ENCODE measurements around the gene SMG7. TPM values are rescaled to one million over a fixed set of nuclear protein-coding genes. Genes with fewer than 3 reads are reported as not detected.

The SMG7 gene
- total RNA-seq, 2 experiments from 2014 or later, result 35.2 to 39.1 TPM

DNA sequence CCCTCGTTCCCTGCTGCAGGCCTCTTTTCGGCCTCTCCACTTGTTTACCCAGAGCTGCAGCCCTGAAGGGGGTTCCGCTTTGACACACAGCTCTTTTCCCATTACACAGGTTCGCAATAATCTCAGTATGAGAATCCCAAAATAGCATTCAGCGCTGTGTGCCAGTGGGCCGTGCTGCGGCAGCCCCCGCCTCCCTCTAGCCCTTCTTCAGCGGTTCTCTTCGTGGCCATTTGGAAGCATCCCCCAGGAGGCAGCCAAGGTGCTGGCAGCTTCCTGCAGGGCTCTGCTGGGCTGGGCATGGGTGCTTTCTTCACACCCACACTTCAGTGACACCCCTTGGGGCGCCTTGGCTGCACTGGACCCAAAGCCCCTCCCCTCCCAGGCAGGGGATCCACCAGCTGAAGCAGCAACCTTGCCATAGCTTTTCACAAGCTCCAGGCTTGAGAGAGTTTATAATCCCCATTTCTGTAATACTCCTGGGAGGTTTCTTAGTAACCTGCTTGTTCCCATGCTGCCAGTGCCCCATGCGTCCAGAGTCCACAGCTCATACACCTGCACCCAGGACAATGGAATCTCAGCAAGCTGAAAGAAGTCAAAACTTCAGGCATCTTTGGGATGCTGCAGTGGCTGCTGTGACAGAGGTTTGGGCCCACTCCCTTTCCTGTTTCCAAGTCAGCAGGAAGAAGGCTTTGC, 109.9 kb downstream of the SMG7 start:
- DNase-seq (no peak), ATAC-seq (ENCODE audit: poor library complexity) (no peak)
- Histone ChIP-seq H3K9me3 (ENCODE audit: control insufficient read depth in 1 of 2, insufficient read depth in 1 of 2, low read length in 2 of 2) (no peaks in the 10 kb centered on the region), H3K4me3 (ENCODE audit: low read length) (no peak overlapping the region), H3K36me3 (ENCODE audit: insufficient read depth, low read length) (no peaks in the 10 kb centered on the region), H3K27me3 (ENCODE audit: control insufficient read depth in 1 of 2, insufficient read depth in 2 of 2, low read length in 2 of 2) (no peaks in the 10 kb centered on the region), H3K4me1 (ENCODE audit: insufficient read depth, low read length) (peaks cover 9% of the 10 kb centered on the region), H3K27ac (ENCODE audit: low read depth in 1 of 2, low read length in 2 of 2) (no peak overlapping the region)
- Mint-ChIP-seq H3K36me3 (ENCODE audit: low read depth) (no peaks in the 10 kb centered on the region), H3K4me1 (ENCODE audit: low read depth) (peaks cover 10% of the 10 kb centered on the region), H3K27ac (no peak overlapping the region), H3K27me3 (no peaks in the 10 kb centered on the region), H3K4me3 (no peak overlapping the region), H3K9me3 (no peaks in the 10 kb centered on the region)
- ChIA-PET POLR2A (no interaction called here), CTCF (no interaction called here)
- intact Hi-C loops (cut with DNase I, micrococcal nuclease), result loop anchor here in 1 of 2 experiments (5.0 kb wide), 1 partner anchor 1780 kb away; no protein-coding TSS in a partner anchor
- TF ChIP-seq, protein P1, sequence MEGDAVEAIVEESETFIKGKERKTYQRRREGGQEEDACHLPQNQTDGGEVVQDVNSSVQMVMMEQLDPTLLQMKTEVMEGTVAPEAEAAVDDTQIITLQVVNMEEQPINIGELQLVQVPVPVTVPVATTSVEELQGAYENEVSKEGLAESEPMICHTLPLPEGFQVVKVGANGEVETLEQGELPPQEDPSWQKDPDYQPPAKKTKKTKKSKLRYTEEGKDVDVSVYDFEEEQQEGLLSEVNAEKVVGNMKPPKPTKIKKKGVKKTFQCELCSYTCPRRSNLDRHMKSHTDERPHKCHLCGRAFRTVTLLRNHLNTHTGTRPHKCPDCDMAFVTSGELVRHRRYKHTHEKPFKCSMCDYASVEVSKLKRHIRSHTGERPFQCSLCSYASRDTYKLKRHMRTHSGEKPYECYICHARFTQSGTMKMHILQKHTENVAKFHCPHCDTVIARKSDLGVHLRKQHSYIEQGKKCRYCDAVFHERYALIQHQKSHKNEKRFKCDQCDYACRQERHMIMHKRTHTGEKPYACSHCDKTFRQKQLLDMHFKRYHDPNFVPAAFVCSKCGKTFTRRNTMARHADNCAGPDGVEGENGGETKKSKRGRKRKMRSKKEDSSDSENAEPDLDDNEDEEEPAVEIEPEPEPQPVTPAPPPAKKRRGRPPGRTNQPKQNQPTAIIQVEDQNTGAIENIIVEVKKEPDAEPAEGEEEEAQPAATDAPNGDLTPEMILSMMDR (IDR thresholded peaks at IDR 0.05), result no peak

DNA sequence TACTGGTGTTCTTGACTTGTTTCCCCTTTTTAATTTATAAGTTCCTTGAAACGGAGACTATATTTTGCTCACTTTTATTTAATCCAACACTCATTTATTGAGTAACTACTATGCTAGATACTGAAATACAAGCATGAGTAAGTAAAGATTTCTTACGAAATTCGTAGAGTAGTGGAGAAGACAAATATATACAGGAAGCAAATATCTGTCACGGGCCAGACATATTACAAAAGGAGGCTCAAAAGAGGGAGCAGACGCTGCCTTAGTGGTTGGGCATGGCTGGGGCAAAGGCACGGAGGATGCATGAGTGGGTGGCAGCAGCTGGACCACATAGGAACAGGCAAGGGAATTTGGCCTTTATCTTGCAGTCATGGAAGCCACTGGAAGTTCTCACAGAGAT, 111.2 kb downstream of the SMG7 start:
- CTCF ChIA-PET, result no interaction called here

DNA sequence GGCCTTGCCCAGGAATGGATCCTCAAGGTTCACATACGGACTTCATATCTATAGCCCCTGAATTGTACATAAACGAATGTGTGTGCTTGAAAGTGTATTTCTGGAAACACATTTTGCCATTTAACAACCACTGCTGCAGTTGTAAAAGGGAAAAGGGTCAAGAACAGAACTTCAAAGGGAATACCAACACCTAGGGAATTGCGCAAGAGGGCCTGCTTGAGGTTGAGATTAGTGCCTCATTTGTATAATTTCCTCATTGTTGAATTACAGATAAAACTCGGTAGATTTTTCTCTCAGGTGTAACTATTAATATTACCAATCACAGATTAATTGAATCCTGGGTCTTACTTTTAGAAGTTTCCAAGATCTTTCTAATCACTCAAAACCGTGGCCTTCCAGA, 111.8 kb downstream of the SMG7 start:
- Histone ChIP-seq H3K27me3 (ENCODE audit: control insufficient read depth in 1 of 2, insufficient read depth in 2 of 2, low read length in 2 of 2) (no peaks in the 10 kb centered on the region), H3K9me3 (ENCODE audit: control insufficient read depth in 1 of 2, insufficient read depth in 1 of 2, low read length in 2 of 2) (no peaks in the 10 kb centered on the region), H3K4me3 (ENCODE audit: low read length) (no peak overlapping the region), H3K4me1 (ENCODE audit: insufficient read depth, low read length) (peaks cover 16% of the 10 kb centered on the region), H3K36me3 (ENCODE audit: insufficient read depth, low read length) (no peaks in the 10 kb centered on the region), H3K27ac (ENCODE audit: low read depth in 1 of 2, low read length in 2 of 2) (no peak overlapping the region)
- DNase-seq (no peak), ATAC-seq (ENCODE audit: poor library complexity) (no peak)
- TF ChIP-seq, protein P1 (IDR thresholded peaks at IDR 0.05), result no peak
- H3K27me3 Mint-ChIP-seq, result no peaks in the 10 kb centered on the region
- ChIA-PET POLR2A (no interaction called here), CTCF (no interaction called here)
- H3K4me1 Mint-ChIP-seq (ENCODE audit: low read depth), result peaks cover 21% of the 10 kb centered on the region
- H3K36me3 Mint-ChIP-seq (ENCODE audit: low read depth), result no peaks in the 10 kb centered on the region
- H3K27ac Mint-ChIP-seq, result no peak overlapping the region
- H3K4me3 Mint-ChIP-seq, result no peak overlapping the region
- intact Hi-C loops (cut with DNase I, micrococcal nuclease), result loop anchor here in 1 of 2 experiments (5.0 kb wide), 1 partner anchor 1782 kb away; no protein-coding TSS in a partner anchor
- no peaks in the 10 kb centered on the region for H3K9me3 Mint-ChIP-seq

More for the DNA sequence above, 111.2 kb downstream of the SMG7 start:
- H3K9me3 ChIP-seq (ENCODE audit: control insufficient read depth in 1 of 2, insufficient read depth in 1 of 2, low read length in 2 of 2), result no peaks in the 10 kb centered on the region
- no peaks in the 10 kb centered on the region for H3K36me3 ChIP-seq (ENCODE audit: insufficient read depth, low read length)
- no peak overlapping the region for H3K4me3 Mint-ChIP-seq
- no peaks in the 10 kb centered on the region for H3K9me3 Mint-ChIP-seq
- no peaks in the 10 kb centered on the region for H3K27me3 ChIP-seq (ENCODE audit: control insufficient read depth in 1 of 2, insufficient read depth in 2 of 2, low read length in 2 of 2)
- peaks cover 9% of the 10 kb centered on the region for H3K4me1 ChIP-seq (ENCODE audit: insufficient read depth, low read length)
- TF ChIP-seq, protein P1 (IDR thresholded peaks at IDR 0.05), result no peak
- H3K4me1 Mint-ChIP-seq (ENCODE audit: low read depth), result peaks cover 14% of the 10 kb centered on the region
- H3K4me3 ChIP-seq (ENCODE audit: low read length), result no peak overlapping the region
- H3K36me3 Mint-ChIP-seq (ENCODE audit: low read depth), result no peaks in the 10 kb centered on the region
- intact Hi-C loops (cut with DNase I, micrococcal nuclease), result loop anchor here in 1 of 2 experiments (5.0 kb wide), 1 partner anchor 1781 kb away; no protein-coding TSS in a partner anchor
- ATAC-seq (ENCODE audit: poor library complexity) (no peak), DNase-seq (peak in 2 of 14 experiments; percentile 43 to 63)
- H3K27ac Mint-ChIP-seq, result no peak overlapping the region
- H3K27ac ChIP-seq (ENCODE audit: low read depth in 1 of 2, low read length in 2 of 2), result no peak overlapping the region
- no peaks in the 10 kb centered on the region for H3K27me3 Mint-ChIP-seq
- POLR2A ChIA-PET, result no interaction called here
